Measurements from ENCODE around the gene P3H1.
"Not testable (repeated sequence)": the region's sequence is repeated elsewhere in the genome, so short reads cannot be mapped to it uniquely, and the experiment has no call there.

Gene P3H1

GRCh38 chr1:42757892-42758275 is 8.9 kb downstream of the P3H1 start:
- Histone ChIP-seq H3K9me3 (no peaks in the 10 kb centered on the region), H3K4me1 (no peaks in the 10 kb centered on the region), H3K4me3 (ENCODE audit: low read depth, low read length) (no peak overlapping the region), H3K27me3 (no peaks in the 10 kb centered on the region), H3K36me3 (peaks cover 6% of the 10 kb centered on the region)
- DNase-seq: no peak
- no peak for TF ChIP-seq CTCF (IDR thresholded peaks at IDR 0.05; ENCODE audit: low read depth, low read length)

- H3K36me3 ChIP-seq: peaks cover 6% of the 10 kb centered on the region
These were observed 9.6 kb downstream of the P3H1 start for GRCh38 chr1:42756956-42757891.

GRCh38 chr1:42753070-42753469 is 13.8 kb downstream of the P3H1 start:
- no peak for TF ChIP-seq CTCF (IDR thresholded peaks at IDR 0.05; ENCODE audit: low read depth, low read length)
- Histone ChIP-seq H3K4me3 (ENCODE audit: low read depth, low read length) (no peak overlapping the region), H3K27me3 (no peaks in the 10 kb centered on the region), H3K36me3 (peaks cover 11% of the 10 kb centered on the region), H3K4me1 (no peaks in the 10 kb centered on the region), H3K9me3 (no peaks in the 10 kb centered on the region)
- no peak for DNase-seq

More at GRCh38 chr1:42756956-42757891, 9.6 kb downstream of the P3H1 start:
- peak; percentile 16 for DNase-seq
- Histone ChIP-seq H3K4me3 (ENCODE audit: low read depth, low read length) (no peak overlapping the region), H3K27me3 (no peaks in the 10 kb centered on the region), H3K9me3 (no peaks in the 10 kb centered on the region), H3K4me1 (no peaks in the 10 kb centered on the region)
- TF ChIP-seq CTCF (IDR thresholded peaks at IDR 0.05; ENCODE audit: low read depth, low read length): peak; percentile 70

- H3K36me3 ChIP-seq: peaks cover 11% of the 10 kb centered on the region
- DNase-seq: no peak
- H3K4me3 ChIP-seq (ENCODE audit: low read depth, low read length): no peak overlapping the region
These were observed 14.5 kb downstream of the P3H1 start for GRCh38 chr1:42752284-42752683.

GRCh38 chr1:42751511-42752070 is 15.2 kb downstream of the P3H1 start:
- not testable (repeated sequence) for H3K4me1 ChIP-seq; H3K27me3 ChIP-seq; H3K9me3 ChIP-seq; DNase-seq; H3K4me3 ChIP-seq (ENCODE audit: low read depth, low read length)
- H3K36me3 ChIP-seq: peaks cover 13% of the 10 kb centered on the region

More at GRCh38 chr1:42752284-42752683, 14.5 kb downstream of the P3H1 start:
- Histone ChIP-seq H3K9me3 (no peaks in the 10 kb centered on the region), H3K4me1 (no peaks in the 10 kb centered on the region), H3K27me3 (no peaks in the 10 kb centered on the region)
- TF ChIP-seq CTCF (IDR thresholded peaks at IDR 0.05; ENCODE audit: low read depth, low read length): no peak

DNA sequence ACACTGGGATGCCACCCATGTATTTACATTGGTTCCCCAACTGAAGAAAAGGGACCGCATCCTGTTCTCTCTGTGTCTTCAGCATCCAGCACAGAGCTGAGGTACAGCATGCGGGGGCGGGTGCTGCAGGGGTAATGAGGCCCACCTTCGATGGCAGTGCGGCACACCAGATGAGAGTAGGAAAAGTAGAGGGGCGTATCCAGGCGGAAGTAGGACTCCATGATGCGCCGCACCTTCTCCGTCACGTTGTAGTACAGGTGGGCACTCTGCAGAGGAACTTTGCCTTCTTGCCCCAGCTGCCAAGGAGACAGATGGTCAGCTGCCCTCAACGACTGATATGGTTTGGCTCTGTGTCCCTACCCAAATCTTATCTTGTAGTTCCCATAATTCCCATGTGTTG is 16.8 kb downstream of the P3H1 start:
- H3K4me3 ChIP-seq (ENCODE audit: low read depth, low read length): no peak overlapping the region
- TF ChIP-seq CTCF (IDR thresholded peaks at IDR 0.05; ENCODE audit: low read depth, low read length): no peak
- no peaks in the 10 kb centered on the region for H3K9me3 ChIP-seq
- peaks cover 9% of the 10 kb centered on the region for H3K36me3 ChIP-seq
- no peaks in the 10 kb centered on the region for H3K4me1 ChIP-seq
- no peak for DNase-seq
- H3K27me3 ChIP-seq: no peaks in the 10 kb centered on the region
